Skin of body (tissue), 2 donors: Measurements from ENCODE around the gene PLCB1. TPM values are rescaled to one million over a fixed set of nuclear protein-coding genes. Genes with fewer than 3 reads are reported as not detected.
"Not testable (repeated sequence)": the region's sequence is repeated elsewhere in the genome, so short reads cannot be mapped to it uniquely, and the experiment has no call there.

Experiments
- DNase-seq: peaks from one replicate; lab custom pipeline; 2025; lab: John Stamatoyannopoulos, UW
- total RNA-seq: library from RNA; depleted of rRNA; stranded (reverse); fragments of >200 nt; gene quantifications from one replicate; pipeline ENCODE4 v1.2.3, GENCODE V29; 2014

PLCB1 gene
- 23.8 TPM for total RNA-seq

GRCh38 chr20:8131598-8132483 is at the start of gene PLCB1:
Gene PLCB1, plus strand, starts transcription at chr20:8132266. Its CDS starts 386 bp downstream, at chr20:8132652.
- peak; percentile 85 for DNase-seq

DNA sequence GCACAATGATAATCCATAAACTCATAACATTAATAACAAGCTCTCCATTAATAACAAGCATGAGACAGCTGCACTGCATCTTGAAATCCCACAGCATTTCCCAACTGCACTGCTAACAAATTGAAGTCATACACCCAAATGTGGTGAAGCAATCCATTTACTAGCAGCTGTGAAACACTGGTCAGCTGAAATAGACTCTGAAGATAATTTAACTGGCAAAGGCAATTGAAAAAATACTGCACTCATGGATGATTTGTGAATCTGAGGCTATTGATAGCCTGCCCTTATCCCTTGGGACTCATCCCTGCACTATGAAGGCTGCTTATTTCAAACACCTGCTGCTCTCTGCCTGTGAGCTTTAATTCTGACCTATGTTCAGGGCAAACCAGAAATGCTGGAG is 49.1 kb upstream of the PLCB1 start:
- DNase-seq: peak; percentile 76

GRCh38 chr20:8089668-8090067 is 42.4 kb upstream of the PLCB1 start:
- DNase-seq: no peak

GRCh38 chr20:8094415-8094818 is 37.6 kb upstream of the PLCB1 start:
- peak; percentile 79 for DNase-seq

DNA sequence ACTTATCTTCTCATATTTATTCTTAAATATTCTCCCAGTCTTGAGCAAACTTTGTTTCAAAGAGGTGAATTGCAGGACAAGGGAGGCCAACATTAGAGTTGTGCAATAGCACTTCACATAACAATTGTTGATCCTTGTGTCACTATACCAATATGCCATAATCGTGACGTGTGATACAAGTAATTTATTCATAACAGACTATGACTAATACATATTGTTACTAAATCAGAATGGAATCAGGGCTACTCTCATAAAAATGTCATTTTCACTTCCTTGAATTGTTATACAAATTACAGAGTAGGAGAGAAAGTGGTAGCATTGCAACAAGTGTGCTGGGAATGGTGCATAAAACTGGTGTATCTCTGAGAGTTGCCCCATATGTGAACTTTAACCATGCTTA is 37.2 kb upstream of the PLCB1 start:
- DNase-seq: peak; percentile 40

- no peak for DNase-seq
Measured at GRCh38 chr20:8095648-8096572, 36.2 kb upstream of the PLCB1 start.

- no peak for DNase-seq
Measured at GRCh38 chr20:8097307-8097706, 34.8 kb upstream of the PLCB1 start.

GRCh38 chr20:8104252-8104651 is 27.8 kb upstream of the PLCB1 start:
- DNase-seq: no peak

GRCh38 chr20:8114612-8115011 is 17.5 kb upstream of the PLCB1 start:
- not testable (repeated sequence) for DNase-seq

- no peak for DNase-seq
Measured at GRCh38 chr20:8115436-8115835, 16.6 kb upstream of the PLCB1 start.

- peak; percentile 35 for DNase-seq
Measured at GRCh38 chr20:8116067-8116811, 15.8 kb upstream of the PLCB1 start.

- no peak for DNase-seq
Measured at GRCh38 chr20:8117636-8118035, 14.4 kb upstream of the PLCB1 start.

- DNase-seq: no peak
Measured at GRCh38 chr20:8118039-8118438, 14.0 kb upstream of the PLCB1 start.

- no peak for DNase-seq
Measured at GRCh38 chr20:8118760-8119159, 13.3 kb upstream of the PLCB1 start.

DNA sequence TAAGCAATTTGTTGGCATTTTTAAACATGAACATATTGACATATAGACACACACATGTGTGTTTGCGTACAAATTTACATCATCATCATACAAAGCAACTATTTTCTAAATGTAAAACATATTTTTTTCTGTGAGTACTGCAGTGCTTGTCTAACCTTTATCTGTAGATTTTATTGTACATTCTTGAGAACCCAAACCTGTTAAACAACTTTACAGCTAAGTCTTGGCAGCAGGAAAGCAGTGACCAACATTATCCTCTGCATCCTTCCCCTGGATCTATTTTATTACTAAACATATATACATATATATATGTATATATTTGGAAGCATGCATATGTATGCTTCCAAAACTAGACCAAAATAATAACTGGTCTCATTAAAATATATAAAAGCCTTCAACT is 10.4 kb upstream of the PLCB1 start:
- no peak for DNase-seq

- DNase-seq: no peak
Measured at GRCh38 chr20:8124639-8125038, 7.4 kb upstream of the PLCB1 start.

- no peak for DNase-seq
Measured at GRCh38 chr20:8126181-8126580, 5.9 kb upstream of the PLCB1 start.

DNA sequence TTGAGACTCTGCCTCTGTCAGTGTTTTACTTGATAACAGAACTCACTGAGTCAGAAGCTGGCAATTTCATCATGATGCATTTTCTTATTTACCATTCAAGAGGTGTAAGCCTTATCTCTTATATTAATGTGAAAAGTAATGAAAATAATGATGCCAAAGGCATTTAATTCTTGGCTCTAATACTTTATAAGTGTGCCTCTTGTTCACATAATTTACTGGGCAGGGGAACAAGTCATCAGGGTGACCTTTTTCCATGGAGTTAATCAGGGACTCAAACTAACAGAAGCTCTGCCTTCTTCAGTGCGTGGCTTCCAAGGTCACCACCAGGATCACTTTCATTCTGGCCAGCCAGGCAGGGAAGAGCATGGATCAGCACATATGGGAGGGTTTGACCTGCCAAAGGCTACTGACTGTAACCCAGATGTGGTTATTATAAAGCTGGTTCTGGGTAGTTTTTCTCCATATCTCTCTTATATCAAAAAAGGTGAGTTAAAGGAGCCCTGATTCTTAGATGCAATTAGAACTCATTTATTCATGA is 5.2 kb upstream of the PLCB1 start:
- DNase-seq: no peak

DNA sequence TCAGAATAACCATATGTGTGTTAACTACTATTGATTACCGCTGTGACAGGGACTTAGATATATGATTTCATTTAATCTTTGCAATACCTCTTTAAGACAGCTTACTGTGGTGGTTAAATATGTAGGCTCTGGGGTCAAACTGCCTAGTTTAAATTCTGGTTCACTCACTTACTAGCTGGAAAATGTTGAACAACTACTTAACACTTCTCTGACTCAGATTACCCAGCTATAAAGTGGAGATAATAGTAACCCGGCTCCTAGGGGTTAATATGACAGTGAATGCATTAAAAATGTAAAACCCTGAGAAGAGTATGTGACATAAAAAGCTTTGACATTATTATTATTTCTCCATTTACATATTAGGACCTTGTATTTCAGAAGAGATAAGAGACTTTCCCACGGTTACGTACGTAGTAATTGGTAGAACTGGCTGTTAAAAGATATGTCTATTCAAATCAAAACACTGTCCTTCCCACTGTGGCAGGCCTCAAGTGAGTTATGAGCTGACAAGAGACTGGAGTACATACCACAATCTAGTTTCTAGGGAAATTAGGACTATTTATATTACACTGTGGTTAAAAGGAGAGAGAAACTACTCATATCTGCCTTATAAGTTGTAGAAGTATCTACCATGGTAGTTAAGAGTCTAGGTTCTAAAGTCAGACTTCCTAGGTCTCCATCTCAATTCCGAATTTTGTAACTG is 4.4 kb upstream of the PLCB1 start:
- DNase-seq: no peak

GRCh38 chr20:8128291-8129060 is 3.6 kb upstream of the PLCB1 start:
- no peak for DNase-seq
